Activated CD4-positive, CD25-positive, alpha-beta regulatory T cell (primary cell): ENCODE data around the gene MAGOHB.
"Not testable (repeated sequence)": the region's sequence is repeated elsewhere in the genome, so short reads cannot be mapped to it uniquely, and the experiment has no call there.

Source experiments
- DNase-seq, 4 experiments: peaks; one replicate each; lab custom pipeline; 2025; lab: John Stamatoyannopoulos, UW

MAGOHB gene

DNA sequence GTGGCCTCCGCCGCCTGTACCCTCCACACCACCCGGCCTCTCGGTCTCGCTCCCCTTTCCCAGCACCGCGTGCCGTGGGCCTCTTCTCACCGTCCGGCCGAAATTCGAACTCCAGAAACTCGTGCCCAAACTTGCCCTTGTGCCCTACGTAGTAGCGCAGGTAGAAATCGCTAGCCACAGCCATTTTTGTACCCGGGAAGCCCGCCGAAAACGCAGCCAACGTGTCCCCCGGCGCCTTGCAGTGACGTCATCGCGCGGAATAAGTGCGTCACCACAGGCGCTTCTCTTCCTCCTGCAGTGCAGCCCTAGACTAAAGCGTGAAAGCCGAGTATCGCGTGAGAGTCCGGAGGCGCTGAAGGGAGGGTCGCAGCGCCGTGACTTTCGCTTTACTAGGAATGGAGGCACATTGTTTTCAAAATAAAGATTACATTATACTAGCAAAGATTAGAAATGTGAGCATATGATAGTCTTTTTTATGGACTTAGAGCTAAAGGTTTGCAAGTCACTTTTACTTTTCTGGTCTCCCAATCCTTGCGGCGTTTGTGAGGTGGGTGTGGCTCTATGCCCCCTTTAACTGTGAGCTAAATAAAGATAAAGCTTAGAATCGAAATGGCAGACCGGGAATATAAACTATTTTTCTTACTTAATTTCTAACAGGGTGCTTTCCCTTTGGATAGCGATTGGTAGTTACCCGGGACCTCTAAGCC is at the start of gene MAGOHB:
Gene MAGOHB (minus strand): TSS at position 261 of the 707 bp plus-strand sequence. CDS start 77 bp downstream, at position 184.
- peak; percentile 89 to 99 (median 96) for DNase-seq

DNA sequence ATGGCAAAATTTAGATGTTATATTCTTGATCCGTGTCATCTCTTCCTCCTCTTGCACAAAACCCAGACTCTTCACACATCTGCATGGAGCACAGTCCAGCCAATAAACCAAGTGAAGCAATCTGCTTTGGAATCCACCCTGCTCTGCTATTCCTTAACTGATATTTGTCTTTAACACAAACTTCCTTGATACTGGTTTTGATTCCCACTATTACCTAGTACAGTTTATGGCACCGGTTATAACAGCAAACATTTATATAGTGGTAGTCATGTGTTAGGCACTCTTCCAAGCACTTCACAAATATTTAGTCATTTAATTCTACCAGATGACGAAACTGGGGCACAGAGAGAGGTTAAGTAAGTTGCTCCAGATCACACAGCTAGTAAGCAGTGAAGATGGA is 47.9 kb upstream of the MAGOHB start:
- no peak for DNase-seq

DNA sequence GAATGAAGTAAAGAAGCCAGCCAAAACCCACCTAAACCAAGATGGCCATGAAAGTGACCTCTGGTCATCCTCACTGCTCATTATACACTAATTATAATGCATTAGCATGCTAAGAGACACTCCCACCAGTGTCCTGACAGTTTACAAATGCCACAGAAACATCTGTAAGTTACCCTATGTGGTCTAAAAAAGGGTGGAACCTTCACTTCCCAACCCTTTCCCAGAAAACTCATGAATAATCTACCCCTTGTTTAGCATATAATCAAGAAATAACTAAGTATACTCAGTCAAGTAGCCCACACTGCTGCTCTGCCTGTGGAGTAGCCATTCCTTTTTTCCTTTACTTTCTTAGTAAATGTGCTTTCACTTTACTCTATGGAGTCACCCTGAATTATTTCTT is 40.6 kb upstream of the MAGOHB start:
- DNase-seq: no peak

DNA sequence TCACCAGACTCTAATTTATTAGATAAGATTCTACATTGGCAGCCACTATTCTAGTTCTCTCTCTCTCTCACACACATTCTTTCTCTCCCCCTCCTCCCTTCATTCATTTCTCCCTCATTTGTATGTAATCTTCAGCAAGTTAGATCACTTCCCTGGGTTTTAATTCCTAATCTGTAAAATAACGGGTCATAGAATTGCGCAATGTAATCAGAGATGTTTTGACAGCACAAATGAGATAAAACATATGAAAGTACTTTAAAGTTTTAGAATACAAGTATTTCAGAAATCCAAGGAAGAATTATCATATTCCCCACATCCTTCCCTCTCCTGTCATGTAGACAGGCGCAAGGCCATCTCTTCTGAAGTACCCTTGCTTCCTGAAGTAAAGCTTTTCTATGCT is 38.8 kb upstream of the MAGOHB start:
- no peak for DNase-seq

DNA sequence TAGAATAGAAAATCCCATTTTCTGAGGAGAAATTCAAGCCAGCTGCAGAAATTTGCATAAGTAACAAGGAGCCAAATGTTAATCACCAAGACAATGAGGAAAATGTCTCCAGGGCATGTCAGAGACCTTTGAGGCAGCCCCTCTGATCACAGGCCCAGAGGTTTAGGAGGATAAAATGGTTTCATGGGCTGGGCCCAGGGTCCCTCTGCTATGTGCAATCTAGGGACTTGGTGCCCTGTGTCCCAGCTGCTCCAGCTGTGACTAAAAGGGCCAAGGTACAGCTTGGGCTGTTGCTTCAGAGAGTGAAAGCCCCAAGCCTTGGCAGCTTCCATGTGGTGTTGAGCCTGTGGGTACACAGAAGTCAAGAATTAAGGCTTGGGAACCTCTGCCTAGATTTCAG is 33.2 kb upstream of the MAGOHB start:
- DNase-seq: not testable (repeated sequence)

DNA sequence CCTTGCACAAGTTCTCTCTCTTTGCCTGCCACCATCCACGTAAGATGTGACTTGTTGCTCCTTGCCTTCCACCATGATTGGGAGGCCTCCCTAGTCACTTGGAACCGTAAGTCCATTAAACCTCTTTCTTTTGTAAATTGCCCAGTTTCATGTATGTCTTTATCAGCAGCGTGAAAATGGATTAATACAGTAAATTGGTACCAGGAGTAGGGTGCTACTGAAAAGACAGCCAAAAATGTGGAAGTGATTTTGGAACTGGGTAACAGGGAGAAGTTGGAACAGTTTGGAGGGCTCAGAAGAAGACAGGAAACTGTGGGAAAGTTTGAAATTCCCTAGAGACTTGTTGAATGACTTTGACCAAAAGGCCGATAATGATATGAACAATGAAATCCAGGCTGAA is 32.5 kb upstream of the MAGOHB start:
- DNase-seq: no peak

DNA sequence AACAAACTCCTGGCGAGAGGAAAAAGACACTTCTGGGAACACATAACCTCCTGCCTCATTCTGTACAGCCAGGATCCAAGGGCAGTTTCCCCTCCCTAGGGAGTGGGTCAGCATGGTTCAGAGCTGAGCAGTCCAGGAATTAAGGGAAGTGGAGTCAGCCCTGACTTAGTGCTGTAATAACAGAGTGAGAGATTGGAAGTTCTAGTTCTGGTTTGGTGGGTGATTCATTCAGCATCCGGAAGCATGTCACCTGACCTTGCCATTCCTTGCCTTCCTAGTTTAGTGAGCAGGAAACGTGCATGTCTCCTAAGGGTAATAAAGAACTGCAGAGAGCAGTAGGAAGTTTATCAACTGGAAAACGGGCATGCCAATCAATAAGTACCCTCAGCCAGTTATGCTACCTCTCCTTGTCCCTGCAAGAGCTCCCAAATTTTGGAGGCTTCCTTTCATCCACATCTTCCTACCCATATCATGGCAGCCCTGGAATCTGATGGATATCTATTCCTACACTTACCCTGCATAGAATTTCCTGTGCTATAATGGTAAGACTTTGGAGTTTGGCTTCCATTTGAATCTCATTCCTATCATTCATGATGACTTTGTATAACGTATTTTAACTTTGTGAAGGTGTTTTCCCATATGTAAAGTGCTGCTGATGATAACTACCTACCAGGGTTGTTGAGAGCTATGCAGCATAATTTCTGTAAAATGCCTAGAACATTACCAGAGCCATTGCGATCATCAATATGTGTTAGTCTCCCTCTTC is 28.5 kb upstream of the MAGOHB start:
- no peak for DNase-seq

DNA sequence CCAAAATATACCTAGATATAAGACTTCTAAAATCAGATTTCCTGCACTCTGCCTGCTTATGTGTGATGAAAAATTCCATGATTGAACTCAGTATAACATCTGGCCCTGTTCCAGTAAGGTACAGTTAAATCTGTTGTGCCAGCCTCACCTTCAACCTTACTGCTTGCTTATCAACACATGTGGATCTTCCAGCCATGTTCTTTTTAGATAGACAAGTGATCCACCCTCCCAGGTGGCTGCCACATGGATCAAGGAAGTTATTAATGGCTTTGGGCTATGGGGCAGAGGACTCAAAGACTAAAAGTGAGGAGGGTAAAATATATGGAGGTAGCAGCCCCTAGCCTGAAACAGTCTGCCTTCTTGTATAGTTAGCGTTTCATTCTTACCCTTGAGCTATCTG is 25.3 kb upstream of the MAGOHB start:
- DNase-seq: no peak

DNA sequence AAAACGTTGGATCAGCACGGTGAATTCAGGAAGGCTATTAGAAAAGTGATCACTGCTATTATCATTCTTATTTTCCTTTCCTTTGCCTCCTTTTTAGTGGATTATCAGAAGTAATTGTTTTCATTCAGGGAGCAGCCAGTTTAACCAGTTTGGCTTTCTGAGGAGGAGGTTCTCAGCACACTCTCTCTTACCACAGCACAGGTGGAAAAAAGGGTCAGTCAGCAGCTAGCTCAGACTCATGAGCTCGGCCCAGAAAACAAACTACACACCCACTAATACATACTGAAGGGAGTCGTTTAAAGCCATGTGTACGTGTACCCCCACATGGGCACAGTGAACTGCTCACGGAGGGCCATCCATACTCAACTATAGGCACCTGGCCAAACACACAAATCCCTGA is 23.2 kb upstream of the MAGOHB start:
- DNase-seq: no peak

DNA sequence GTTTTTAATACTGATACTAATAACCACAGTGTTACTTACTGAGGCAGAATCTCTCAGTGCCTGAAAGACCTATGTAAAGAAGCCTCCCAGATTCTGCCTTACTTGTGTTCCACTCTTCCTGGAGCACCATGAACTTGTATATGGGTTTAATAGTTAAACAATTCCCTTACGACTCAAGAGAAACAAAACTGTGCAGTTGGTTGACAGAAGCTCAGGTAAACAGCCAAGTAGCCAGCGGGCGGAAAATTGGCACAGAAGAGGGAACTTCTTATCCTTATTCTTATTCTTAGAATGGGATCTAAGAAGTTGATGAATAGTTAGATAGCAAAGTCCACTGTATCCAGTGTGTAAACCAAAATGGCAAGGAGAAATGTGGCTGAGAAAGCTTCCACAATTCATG is 22.7 kb upstream of the MAGOHB start:
- DNase-seq: no peak

DNA sequence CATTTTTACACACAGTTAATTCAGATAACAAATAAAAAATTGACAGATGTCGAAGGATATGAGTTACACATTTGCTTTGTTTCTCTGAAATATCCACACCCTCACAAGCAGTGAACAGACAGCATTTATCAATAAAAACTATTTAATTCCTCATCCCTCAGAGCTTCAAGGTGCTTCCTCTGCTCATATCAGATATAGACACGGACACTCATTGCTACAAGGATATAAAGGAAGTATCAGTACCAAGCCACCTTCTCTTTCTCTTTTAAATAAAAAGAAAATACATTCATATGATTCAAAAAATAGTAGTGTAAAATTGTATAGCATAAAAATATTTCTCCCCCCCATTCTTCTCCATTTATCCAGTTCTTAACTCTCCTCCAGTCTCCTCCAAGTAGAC is 21.9 kb upstream of the MAGOHB start:
- DNase-seq: no peak

DNA sequence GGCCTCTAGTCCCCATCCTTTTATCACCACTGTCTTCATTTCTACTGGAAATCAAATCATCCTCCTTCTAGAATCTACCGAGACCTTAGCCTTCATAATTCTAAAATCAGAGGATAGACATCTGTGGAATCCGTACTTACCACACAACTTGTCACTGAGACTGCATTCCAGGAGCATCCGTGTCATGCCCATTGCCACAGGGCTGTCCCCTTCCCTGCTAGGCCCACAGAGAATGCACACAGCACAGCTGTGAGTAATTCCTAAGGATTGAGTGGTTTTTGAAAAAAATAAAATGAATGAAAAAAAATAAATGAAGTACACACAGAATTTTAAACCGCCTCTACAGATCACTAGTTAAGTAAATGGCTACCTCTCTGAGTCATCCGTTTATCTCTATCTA is 21.0 kb upstream of the MAGOHB start:
- DNase-seq: no peak

DNA sequence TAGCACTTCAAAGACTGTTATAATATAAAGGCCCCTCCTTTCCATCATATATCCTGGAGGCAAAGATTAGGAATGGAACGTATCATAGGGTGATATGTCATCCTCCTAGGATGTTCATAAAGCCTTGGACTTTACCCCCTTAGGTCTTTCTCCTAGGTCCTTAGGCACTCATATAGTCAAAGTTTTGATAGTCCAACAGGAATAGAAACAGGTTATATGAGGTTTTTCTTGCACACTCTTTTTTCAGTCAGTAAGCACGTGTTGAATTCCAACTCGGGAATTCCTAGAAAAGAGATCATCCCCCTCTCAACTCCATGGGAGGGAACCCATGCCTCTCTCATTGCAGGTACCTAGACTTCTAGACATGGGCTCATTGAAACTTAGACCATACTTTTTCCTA is 20.1 kb upstream of the MAGOHB start:
- no peak for DNase-seq

DNA sequence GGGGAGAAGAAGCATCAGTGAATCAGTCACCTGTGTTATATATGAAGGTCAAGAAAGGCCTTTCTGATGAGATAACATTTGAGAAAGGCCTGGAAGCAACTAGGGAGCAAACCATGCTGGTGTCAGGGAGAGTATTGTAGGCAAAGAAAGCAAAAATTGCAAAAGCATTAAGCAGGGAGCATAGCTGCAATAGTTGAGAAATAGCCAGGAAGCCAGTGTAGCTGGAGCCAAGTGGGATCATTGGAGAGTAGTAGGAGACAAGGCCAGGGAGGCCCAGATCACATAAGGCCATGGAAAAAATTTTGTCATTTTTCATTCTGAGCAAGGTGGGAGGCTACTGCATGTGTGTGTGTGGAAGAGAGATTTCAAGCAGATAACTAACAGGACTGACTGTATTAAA is 18.8 kb upstream of the MAGOHB start:
- DNase-seq: no peak

DNA sequence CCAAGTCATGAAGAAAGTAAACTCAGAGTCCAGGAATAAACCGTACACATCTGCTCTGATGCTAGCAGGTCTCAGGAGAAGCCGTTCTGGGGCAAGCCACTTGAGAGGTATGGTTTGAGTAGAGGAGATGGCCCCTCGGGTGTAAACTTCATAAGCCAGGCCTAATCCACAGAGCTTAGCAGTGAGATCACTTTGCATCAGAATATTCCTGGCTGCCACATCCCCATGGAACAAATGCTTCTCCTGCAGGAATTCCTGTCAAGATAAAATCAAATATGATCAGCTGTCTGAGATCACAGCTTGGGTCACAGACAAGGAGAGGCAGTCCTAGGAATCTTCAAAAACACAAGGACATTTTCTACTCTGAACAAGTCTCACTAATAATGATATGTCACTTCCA is 11.2 kb upstream of the MAGOHB start:
- DNase-seq: no peak

DNA sequence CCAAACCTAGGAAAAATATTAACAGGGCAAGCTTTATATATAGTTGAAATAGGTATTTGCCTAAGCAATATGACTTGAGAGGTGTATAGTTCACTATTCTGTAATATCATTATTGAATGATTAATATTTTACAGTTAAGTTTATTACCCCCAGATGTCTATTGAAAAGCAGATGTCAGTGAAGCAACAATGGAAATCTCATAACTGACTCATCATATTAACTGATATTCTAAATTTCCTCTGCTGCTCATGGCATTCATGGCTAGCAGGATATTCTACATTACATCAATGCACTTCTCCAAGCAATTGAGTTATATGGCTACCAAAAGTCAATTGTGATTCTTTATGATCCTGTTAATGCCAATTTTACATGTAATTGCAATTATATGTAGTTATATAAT is 9.7 kb upstream of the MAGOHB start:
- no peak for DNase-seq

DNA sequence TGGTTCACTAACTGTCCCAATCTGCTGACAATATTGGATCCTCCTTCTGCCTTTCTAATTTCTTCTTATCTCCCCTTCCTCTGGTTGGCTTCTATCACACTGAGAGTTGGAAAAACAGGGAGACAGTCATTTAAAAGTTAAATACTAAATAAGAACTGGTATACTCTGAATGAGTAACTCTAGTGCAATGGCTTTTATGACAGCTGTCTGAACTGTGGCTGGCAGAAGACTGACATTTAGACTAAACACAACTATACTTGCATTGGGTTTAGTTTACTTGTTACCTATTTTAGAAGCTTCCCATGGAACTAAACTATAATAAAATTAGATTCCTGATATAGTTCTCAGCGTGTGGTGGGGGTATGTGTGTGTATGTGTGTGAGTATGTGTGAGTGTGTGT is 7.9 kb upstream of the MAGOHB start:
- no peak for DNase-seq

DNA sequence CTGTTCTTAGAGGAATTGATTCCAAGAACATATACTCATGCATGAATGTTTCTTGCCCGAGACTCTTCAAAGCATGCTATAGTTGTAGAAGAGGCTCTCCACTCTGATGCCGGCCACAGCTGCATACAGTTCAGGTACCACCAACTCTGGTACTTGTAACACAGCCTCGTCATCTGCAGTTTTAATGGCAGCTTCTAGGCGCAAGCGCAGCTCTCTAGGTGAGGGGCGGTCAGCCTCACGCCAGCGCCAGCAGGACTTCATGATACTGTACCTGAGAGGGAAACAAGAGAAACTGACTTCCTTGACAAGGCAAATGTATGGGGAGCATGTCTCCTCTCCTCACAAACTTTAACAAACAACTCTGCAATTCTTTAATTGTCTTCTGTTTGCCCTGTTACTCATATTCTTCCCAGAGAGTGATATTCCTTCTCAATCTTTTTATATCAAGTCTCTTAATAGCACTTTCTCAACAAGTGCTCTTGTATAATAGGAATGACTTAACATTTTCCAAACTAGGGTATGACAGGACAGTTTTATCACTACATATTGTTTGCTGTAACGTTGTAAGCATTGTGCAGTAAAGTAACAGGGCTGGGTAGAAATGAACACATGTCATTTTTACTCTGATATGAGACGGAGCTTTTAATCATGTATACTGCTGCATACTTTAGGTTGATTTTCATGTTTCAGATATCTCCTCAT is 6.8 kb upstream of the MAGOHB start:
- no peak for DNase-seq

DNA sequence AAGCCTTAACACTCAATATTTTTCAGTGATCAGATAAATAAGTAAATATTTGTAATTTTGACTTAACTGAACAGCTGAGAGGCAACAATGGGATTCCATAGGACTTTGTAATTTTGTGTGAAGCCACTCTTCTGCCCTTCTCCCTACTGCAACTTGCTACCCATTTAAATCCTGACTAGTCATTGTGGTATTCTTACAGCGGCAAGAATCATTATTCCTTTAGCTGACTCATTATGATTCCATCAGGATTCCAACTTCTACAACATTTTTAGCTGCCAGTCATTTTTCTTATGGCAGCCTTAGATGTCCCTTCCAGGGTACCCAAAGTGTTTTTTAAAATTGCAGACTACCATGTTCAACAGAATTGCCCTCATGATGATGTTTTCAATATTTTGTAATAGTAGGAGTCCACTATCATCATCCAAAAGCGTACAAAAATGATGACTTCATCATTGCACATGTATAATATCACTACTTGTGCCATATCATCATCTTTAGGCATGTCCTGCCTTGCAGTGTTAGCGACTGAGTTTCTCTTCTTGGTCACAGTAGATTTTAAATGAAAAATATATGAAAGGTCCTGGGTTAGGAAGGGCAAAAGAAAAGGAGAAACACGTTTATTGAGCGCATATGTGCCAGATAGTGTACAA is 5.1 kb upstream of the MAGOHB start:
- no peak for DNase-seq

DNA sequence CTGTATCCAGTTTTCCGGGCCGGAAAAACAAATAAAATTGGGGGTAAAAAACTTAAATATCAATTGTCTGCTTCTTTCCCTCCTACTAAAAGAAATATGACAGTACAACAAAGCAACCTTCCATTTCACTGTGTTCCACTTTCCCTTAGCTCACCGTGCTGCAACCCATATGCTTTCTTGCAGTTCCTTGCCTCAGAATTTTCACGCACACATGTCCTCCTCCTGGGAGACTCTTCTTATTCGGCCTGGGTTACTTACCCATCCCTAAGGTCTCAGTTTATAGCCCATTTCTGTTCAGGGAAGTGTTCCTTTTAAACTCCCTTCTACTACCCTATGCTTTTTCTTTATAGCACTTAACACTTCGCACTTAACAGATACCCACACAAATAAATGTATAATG is 4.5 kb upstream of the MAGOHB start:
- no peak for DNase-seq

DNA sequence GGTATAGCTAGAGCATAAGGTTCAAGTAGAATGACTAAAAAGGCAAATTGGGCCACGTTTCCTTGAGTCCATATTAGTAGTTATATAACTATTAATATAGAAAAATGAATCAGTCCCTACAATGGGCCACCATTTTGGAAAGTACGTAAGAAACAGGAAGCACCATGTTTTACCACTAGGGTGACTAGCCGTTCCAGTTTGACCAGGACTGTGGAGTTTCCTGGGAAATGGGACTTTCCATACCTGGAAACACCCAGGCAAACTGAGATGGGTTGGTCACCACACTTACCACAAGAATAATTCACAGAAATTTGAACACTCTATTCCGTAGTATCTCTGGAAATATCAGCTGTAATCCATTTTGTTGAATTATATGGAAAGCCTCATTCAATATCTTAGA is 2.1 kb upstream of the MAGOHB start:
- no peak for DNase-seq

DNA sequence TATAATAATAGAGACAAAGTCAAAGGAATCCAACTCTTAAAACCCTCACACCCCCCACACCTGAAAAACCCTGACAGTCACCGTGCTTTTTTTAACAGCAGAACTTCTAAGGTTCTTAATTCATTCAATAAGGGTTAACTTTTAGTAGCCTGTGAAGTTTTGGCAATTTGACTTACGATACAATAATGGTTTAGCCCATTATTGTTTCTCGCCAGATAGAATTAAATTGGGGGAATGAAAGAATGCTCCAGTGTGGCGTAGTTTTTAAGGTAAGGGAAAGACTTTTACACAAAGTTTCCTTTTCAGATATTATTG is 604 bp upstream of the MAGOHB start:
- no peak for DNase-seq

DNA sequence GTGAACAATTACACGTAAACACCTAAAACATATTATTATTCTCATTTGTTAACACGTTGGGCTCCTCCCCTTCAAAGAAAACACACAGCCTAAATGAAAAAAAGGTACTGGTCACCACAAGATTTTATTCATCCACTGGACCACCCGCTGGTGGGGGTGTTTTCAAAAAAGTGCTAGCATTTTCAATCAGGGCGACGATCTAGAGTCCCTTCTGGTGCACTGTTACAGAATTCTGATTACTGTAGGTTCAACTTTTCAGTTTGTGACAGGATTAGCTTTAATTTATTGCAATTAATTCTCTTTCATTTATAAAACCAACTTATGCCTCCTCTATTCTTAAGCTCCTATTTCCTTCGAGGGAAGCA is 443 bp downstream of the MAGOHB start:
- no peak for DNase-seq
